ENCODE data around the gene ARHGAP9.
"Not testable (repeated sequence)": the region's sequence is repeated elsewhere in the genome, so short reads cannot be mapped to it uniquely, and the experiment has no call there.

The ARHGAP9 gene

DNA sequence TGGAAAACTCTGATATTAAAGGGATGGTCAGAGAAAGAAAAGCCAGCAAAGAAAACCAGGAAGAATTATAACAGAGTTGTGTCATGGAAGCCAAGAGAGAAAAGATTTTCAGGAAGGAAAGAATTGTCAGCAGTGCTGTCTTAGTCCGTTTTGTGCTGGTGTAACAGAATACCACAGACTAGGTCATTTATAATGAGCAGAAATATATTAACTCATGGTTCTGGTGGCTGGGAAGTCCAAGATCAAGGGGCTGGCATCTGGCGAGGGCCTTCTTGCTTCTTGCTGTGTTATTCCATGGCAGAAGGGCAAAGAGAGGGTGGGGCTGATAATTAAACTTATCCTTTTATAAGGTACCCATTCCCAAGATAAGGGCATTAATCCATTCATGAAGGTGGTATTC, 31.0 kb downstream of the ARHGAP9 start:
- no peaks in the 10 kb centered on the region for H3K9me3 ChIP-seq (ENCODE audit: severe bottlenecking)
- TF ChIP-seq, protein P1, sequence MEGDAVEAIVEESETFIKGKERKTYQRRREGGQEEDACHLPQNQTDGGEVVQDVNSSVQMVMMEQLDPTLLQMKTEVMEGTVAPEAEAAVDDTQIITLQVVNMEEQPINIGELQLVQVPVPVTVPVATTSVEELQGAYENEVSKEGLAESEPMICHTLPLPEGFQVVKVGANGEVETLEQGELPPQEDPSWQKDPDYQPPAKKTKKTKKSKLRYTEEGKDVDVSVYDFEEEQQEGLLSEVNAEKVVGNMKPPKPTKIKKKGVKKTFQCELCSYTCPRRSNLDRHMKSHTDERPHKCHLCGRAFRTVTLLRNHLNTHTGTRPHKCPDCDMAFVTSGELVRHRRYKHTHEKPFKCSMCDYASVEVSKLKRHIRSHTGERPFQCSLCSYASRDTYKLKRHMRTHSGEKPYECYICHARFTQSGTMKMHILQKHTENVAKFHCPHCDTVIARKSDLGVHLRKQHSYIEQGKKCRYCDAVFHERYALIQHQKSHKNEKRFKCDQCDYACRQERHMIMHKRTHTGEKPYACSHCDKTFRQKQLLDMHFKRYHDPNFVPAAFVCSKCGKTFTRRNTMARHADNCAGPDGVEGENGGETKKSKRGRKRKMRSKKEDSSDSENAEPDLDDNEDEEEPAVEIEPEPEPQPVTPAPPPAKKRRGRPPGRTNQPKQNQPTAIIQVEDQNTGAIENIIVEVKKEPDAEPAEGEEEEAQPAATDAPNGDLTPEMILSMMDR (IDR thresholded peaks at IDR 0.05; ENCODE audit: low read depth, low read length) = no peak
- H3K36me3 ChIP-seq = no peaks in the 10 kb centered on the region
- no peaks in the 10 kb centered on the region for H3K27me3 ChIP-seq (ENCODE audit: insufficient read depth, low read depth, severe bottlenecking)
- no peak overlapping the region for H3K27ac ChIP-seq
- H3K4me3 ChIP-seq (ENCODE audit: low read depth, low read length) = no peak overlapping the region
- DNase-seq = no peak

- Histone ChIP-seq H3K27me3 (ENCODE audit: insufficient read depth, low read depth, severe bottlenecking) (no peaks in the 10 kb centered on the region), H3K27ac (no peak overlapping the region), H3K36me3 (no peaks in the 10 kb centered on the region), H3K4me3 (ENCODE audit: low read depth, low read length) (no peak overlapping the region), H3K9me3 (ENCODE audit: severe bottlenecking) (no peaks in the 10 kb centered on the region)
- TF ChIP-seq, protein P1 (IDR thresholded peaks at IDR 0.05; ENCODE audit: low read depth, low read length) = no peak
- no peak for DNase-seq
Observed at GRCh38 chr12:57446292-57446960, 33.2 kb downstream of the ARHGAP9 start.

- H3K27ac ChIP-seq = no peak overlapping the region
- TF ChIP-seq, protein P1 (IDR thresholded peaks at IDR 0.05; ENCODE audit: low read depth, low read length) = no peak
- H3K36me3 ChIP-seq = no peaks in the 10 kb centered on the region
- DNase-seq = no peak
- no peaks in the 10 kb centered on the region for H3K9me3 ChIP-seq (ENCODE audit: severe bottlenecking)
- no peaks in the 10 kb centered on the region for H3K27me3 ChIP-seq (ENCODE audit: insufficient read depth, low read depth, severe bottlenecking)
- no peak overlapping the region for H3K4me3 ChIP-seq (ENCODE audit: low read depth, low read length)
Observed at GRCh38 chr12:57444744-57445143, 34.9 kb downstream of the ARHGAP9 start.

- H3K27me3 ChIP-seq (ENCODE audit: insufficient read depth, low read depth, severe bottlenecking); DNase-seq; H3K9me3 ChIP-seq (ENCODE audit: severe bottlenecking); H3K27ac ChIP-seq; H3K36me3 ChIP-seq; H3K4me3 ChIP-seq (ENCODE audit: low read depth, low read length): not testable (repeated sequence)
Observed at GRCh38 chr12:57444337-57444736, 35.3 kb downstream of the ARHGAP9 start.

- Histone ChIP-seq H3K36me3 (no peaks in the 10 kb centered on the region), H3K27ac (no peak overlapping the region)
- TF ChIP-seq, protein P1 (IDR thresholded peaks at IDR 0.05; ENCODE audit: low read depth, low read length) = no peak
Observed at GRCh38 chr12:57441846-57442427, 37.7 kb downstream of the ARHGAP9 start.

DNA sequence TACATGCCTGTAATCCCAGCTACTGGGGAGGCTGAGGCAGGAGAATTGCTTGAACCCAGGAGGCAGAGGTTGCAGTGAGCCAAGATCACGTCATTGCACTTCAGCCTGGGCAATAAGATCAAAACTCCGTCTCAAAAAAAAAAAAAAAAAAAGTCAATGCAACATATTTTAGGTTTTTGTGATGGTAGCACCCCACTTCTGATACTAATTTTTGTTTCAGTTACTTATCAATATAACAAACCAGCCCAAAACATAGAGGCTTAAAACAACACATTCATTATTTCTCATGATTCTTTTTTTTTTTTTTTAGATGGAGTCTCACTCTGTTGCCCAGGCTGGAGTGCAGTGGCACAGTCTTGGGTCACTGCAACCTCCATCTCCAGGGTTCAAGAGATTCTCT, 38.3 kb downstream of the ARHGAP9 start:
- H3K4me3 ChIP-seq (ENCODE audit: low read depth, low read length); H3K27ac ChIP-seq; H3K9me3 ChIP-seq (ENCODE audit: severe bottlenecking); H3K36me3 ChIP-seq; DNase-seq; H3K27me3 ChIP-seq (ENCODE audit: insufficient read depth, low read depth, severe bottlenecking): not testable (repeated sequence)

More at GRCh38 chr12:57441846-57442427, 37.7 kb downstream of the ARHGAP9 start:
- DNase-seq = no peak
- no peaks in the 10 kb centered on the region for H3K27me3 ChIP-seq (ENCODE audit: insufficient read depth, low read depth, severe bottlenecking)
- H3K9me3 ChIP-seq (ENCODE audit: severe bottlenecking) = no peaks in the 10 kb centered on the region
- no peak overlapping the region for H3K4me3 ChIP-seq (ENCODE audit: low read depth, low read length)

Measured in WERI-Rb-1 (cell line).